Endothelial cell of umbilical vein (primary cell): ENCODE data around the gene CDC25A. TPM values are rescaled to one million over a fixed set of nuclear protein-coding genes. Genes with fewer than 3 reads are reported as not detected.

Source experiments
- BruUV-seq: library from RNA; stranded (reverse); fragments of 400-500 nt; replicated peaks from 2 replicates; lab custom pipeline; 2021; lab: Mats Ljungman, UMichigan
- CTCF ChIA-PET: fragments of 300-600, 350-600 bp; sonication (Branson Sonifier 250); formaldehyde crosslinking; loops from one replicate; lab custom pipeline; 2021; ENCODE audit warnings: antibody characterized with exemption, inconsistent platforms; lab: Charles Lee
- POLR2A ChIA-PET: fragments of 300-600, 350-600 bp; sonication (Branson Sonifier 250); formaldehyde crosslinking; loops from one replicate; lab custom pipeline; 2021; ENCODE audit warnings: antibody characterized with exemption, inconsistent platforms; lab: Charles Lee
- DNase-seq: peaks from one replicate; pipeline ENCODE4 v3.0.0-alpha.2; 2011; ENCODE audit warnings: low read depth, low spot score
- FAIRE-seq: peaks from 2 replicates; lab custom pipeline; 2011; peaks lifted over from hg19 to GRCh38; lab: Jason Lieb, UNC
- H2AFZ ChIP-seq: 2 replicates; pipeline ENCODE4 v1.6.0; 2012; ENCODE audit warnings: low read depth, low read length, control low read depth, inconsistent platforms
- H3K27ac ChIP-seq: 2 replicates; pipeline ENCODE4 v1.5.1; 2011; ENCODE audit warnings: low read depth, mild to moderate bottlenecking, control low read depth, low read length, moderate library complexity; ENCODE audit not compliant: insufficient read depth
- H3K27me3 ChIP-seq, 2 experiments: 2 replicates each; pipeline versions ENCODE4 v1.6.0 to v1.6.1; 2011; ENCODE audit warnings: low read length in 2 of 2, mixed read lengths in 1 of 2; ENCODE audit not compliant: control insufficient read depth in 2 of 2, insufficient read depth in 2 of 2
- H3K36me3 ChIP-seq, 2 experiments: 2 replicates in 1 of 2; 3 replicates in 1 of 2; pipeline ENCODE4 v1.5.1; 2011; ENCODE audit warnings: low read length in 2 of 2, mild to moderate bottlenecking in 1 of 2, moderate library complexity in 1 of 2; ENCODE audit not compliant: control insufficient read depth in 2 of 2, insufficient read depth in 2 of 2; ENCODE audit errors: extremely low read depth in 1 of 2
- H3K4me1 ChIP-seq: 3 replicates; pipeline ENCODE4 v1.5.1; 2011; ENCODE audit warnings: mild to moderate bottlenecking, low read length; ENCODE audit not compliant: control insufficient read depth, insufficient read depth; ENCODE audit errors: extremely low read depth
- H3K4me2 ChIP-seq: 2 replicates; pipeline ENCODE4 v1.6.1; 2011; ENCODE audit warnings: low read length, control low read depth, mixed read lengths; ENCODE audit not compliant: insufficient read depth
- H3K4me3 ChIP-seq, 3 experiments: fragments of 200-600 bp in 1 of 3; sonication (generic), shearing (Covaris generic) in 1 of 3; replicated peaks in 1 of 3; 2 replicates each; pipeline ENCODE4 v1.5.1; 2011 to 2016; ENCODE audit warnings: control low read depth in 3 of 3, low read length in 3 of 3, mild to moderate bottlenecking in 2 of 3, inconsistent platforms in 1 of 3, low read depth in 1 of 3, moderate library complexity in 1 of 3; ENCODE audit not compliant: insufficient read depth in 1 of 3
- H3K79me2 ChIP-seq: 2 replicates; pipeline ENCODE4 v1.6.0; 2012; ENCODE audit warnings: low read length, inconsistent platforms; ENCODE audit not compliant: control insufficient read depth, insufficient read depth
- H3K9ac ChIP-seq: replicated peaks from 2 replicates; pipeline ENCODE3; 2011; ENCODE audit warnings: low read length, control low read depth; ENCODE audit not compliant: insufficient read depth; ENCODE audit errors: extremely low read depth
- H3K9me1 ChIP-seq: replicated peaks from 3 replicates; pipeline ENCODE4 v1.6.0; 2011; ENCODE audit warnings: mild to moderate bottlenecking, low read length; ENCODE audit not compliant: control insufficient read depth, insufficient read depth; ENCODE audit errors: extremely low read depth
- H3K9me3 ChIP-seq: replicated peaks from 2 replicates; pipeline ENCODE4 v1.5.1; 2012; ENCODE audit warnings: low read length, inconsistent platforms; ENCODE audit not compliant: control insufficient read depth, insufficient read depth
- H4K20me1 ChIP-seq: replicated peaks from 2 replicates; pipeline ENCODE3; 2011; ENCODE audit warnings: mild to moderate bottlenecking, low read length; ENCODE audit not compliant: control insufficient read depth, insufficient read depth; ENCODE audit errors: extremely low read depth
- CTCF ChIP-seq, 2 donors: IDR thresholded peaks; 1 replicate in 1 of 2; 2 replicates in 1 of 2; pipeline ENCODE4 v1.5.1; 2011; ENCODE audit warnings: low read length in 2 of 2, mild to moderate bottlenecking in 2 of 2, moderate library complexity in 2 of 2, control low read depth in 1 of 2, inconsistent platforms in 1 of 2, low read depth in 1 of 2; ENCODE audit not compliant: insufficient read depth in 1 of 2; ENCODE audit errors: extremely low read depth in 1 of 2
- EZH2 ChIP-seq: IDR thresholded peaks from 2 replicates; pipeline ENCODE4 v1.6.1; 2012; ENCODE audit warnings: borderline replicate concordance, low read depth, mild to moderate bottlenecking, moderate library complexity, low read length, inconsistent platforms; ENCODE audit not compliant: severe bottlenecking
- FOS ChIP-seq: IDR thresholded peaks from 2 replicates; pipeline ENCODE4 v1.6.1; 2011; ENCODE audit warnings: mild to moderate bottlenecking, low read length, moderate library complexity, borderline replicate concordance; ENCODE audit not compliant: insufficient read depth
- GATA2 ChIP-seq: IDR thresholded peaks from 2 replicates; pipeline ENCODE4 v1.7.0; 2011; ENCODE audit warnings: low read depth, mild to moderate bottlenecking, moderate library complexity, mixed read lengths, low read length; ENCODE audit not compliant: insufficient read length, insufficient read depth
- JUN ChIP-seq: IDR thresholded peaks from 2 replicates; pipeline ENCODE4 v1.6.1; 2011; ENCODE audit warnings: borderline replicate concordance, low read depth; ENCODE audit not compliant: insufficient read length, insufficient read depth
- MYC ChIP-seq: IDR thresholded peaks from one replicate; pipeline ENCODE4 v1.6.1; 2011; ENCODE audit warnings: mild to moderate bottlenecking, low read depth, low read length
- POLR2A ChIP-seq: IDR thresholded peaks from 2 replicates; pipeline ENCODE4 v1.6.1; 2012; ENCODE audit warnings: low read depth, mild to moderate bottlenecking, control low read depth, low read length
- POLR2AphosphoS5 ChIP-seq: IDR thresholded peaks from 2 replicates; pipeline ENCODE4 v1.6.1; 2012; ENCODE audit warnings: low read depth, mild to moderate bottlenecking, control low read depth, low read length, moderate library complexity; ENCODE audit not compliant: insufficient read depth
- dilution Hi-C: fragments of 300-500 bp; cut with MboI; formaldehyde crosslinking; loops from one replicate; pipeline ENCODE4 v1.15.0; 2019; ENCODE audit warnings: low sequenced_read_pairs; ENCODE audit not compliant: extremely low pct_ligation_motif_present
- intact Hi-C: fragments of 100-400 bp; cut with micrococcal nuclease; formaldehyde crosslinking; loops from one replicate; pipeline ENCODE4 v1.10.0; 2022
- polyA plus RNA-seq, 4 experiments: library from polyadenylated mRNA; depleted of rRNA in 3 of 4; stranded (reverse) in 3 of 4; unstranded in 1 of 4; fragments of >200 nt; gene quantifications; 2 replicates each; pipeline versions ENCODE4 v1.2.1 to v1.2.3, GENCODE V29; 2011 to 2012; ENCODE audit warnings: missing spikeins in 1 of 4
- total RNA-seq: library from RNA; stranded (reverse); gene quantifications from 2 replicates; pipeline ENCODE4 v1.2.3, GENCODE V29; 2021
- TF ChIP-seq, protein P1 (sequence below): IDR thresholded peaks from 2 replicates; pipeline ENCODE4 v1.6.1; 2011; ENCODE audit not compliant: insufficient read depth, insufficient read length

CDC25A gene
- total and polyA plus RNA-seq, 2 donors (not counting 3 experiments of a cell fraction or from before 2014, with no cell fraction given) = 5.5 to 18.4 TPM

DNA sequence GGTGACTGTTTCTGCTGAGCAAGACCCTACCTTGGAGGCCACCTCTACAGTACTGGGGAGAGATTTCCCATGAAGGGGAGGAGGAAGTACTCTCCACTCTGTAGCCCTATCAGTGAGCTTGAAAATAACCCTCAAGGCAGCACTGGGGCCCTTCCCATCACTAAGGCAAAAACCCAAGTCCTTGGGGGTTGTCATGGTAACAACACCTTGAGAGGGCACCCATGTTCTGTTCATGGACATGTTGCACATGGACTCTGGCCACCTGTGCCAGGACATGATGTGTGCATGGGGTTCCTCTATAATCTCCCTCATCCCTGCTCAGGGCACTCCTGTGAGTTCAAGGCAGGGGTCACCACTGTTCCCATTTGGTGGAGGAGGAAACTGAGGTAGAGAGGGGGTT lies 10.9 kb upstream of the CDC25A start:
- dilution Hi-C loops (no loop called here), intact Hi-C loops (loop anchor here (10.0 kb wide), 2 partner anchors 76 to 346 kb away; no protein-coding TSS in a partner anchor)
- Histone ChIP-seq H4K20me1 (no peaks in the 10 kb centered on the region), H3K9ac (no peak overlapping the region), H3K36me3 (no peaks in the 10 kb centered on the region), H3K79me2 (no peaks in the 10 kb centered on the region), H3K9me1 (no peaks in the 10 kb centered on the region), H2AFZ (no peak overlapping the region), H3K27ac (no peak overlapping the region), H3K4me1 (no peaks in the 10 kb centered on the region), H3K4me3 (no peak overlapping the region), H3K4me2 (no peak overlapping the region), H3K9me3 (no peaks in the 10 kb centered on the region), H3K27me3 (peaks cover 0 to 3% of the 10 kb centered on the region in 2 experiments)
- no peak for TF ChIP-seq POLR2A
- no peak for TF ChIP-seq FOS
- TF ChIP-seq, protein P1, sequence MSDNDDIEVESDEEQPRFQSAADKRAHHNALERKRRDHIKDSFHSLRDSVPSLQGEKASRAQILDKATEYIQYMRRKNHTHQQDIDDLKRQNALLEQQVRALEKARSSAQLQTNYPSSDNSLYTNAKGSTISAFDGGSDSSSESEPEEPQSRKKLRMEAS = no peak
- TF ChIP-seq POLR2AphosphoS5 = no peak
- TF ChIP-seq CTCF (IDR thresholded peaks at IDR 0.05; ENCODE audit: extremely low read depth in 1 of 2, insufficient read depth in 1 of 2, low read depth in 1 of 2, low read length in 2 of 2) = no peak
- no peak for TF ChIP-seq MYC
- TF ChIP-seq JUN = no peak
- no peak for TF ChIP-seq GATA2
- TF ChIP-seq EZH2 = no peak
- ChIA-PET POLR2A (no interaction called here), CTCF (interaction anchor here (0.7 to 1.7 kb wide), 2 partner anchors 201 to 237 kb away, joined by 3 to 6 read pairs; no protein-coding TSS in a partner anchor)
- no peak for FAIRE-seq
- no peak for DNase-seq
- no TSS peak for BruUV-seq
